ENCODE measurements around the gene EFNA2.

Gene EFNA2

GRCh38 chr19:1249298-1249989 lies 36.2 kb upstream of the EFNA2 start:
- DNase-seq: peak; percentile 98

GRCh38 chr19:1249990-1250436 lies 35.7 kb upstream of the EFNA2 start:
- DNase-seq: no peak

GRCh38 chr19:1250437-1251260 lies 35.0 kb upstream of the EFNA2 start:
- DNase-seq: peak; percentile 82

- peak; percentile 80 for DNase-seq
Observed at GRCh38 chr19:1251330-1252220, 34.1 kb upstream of the EFNA2 start.

- peak; percentile 98 for DNase-seq
Observed at GRCh38 chr19:1252221-1252820, 33.4 kb upstream of the EFNA2 start.

- DNase-seq: peak; percentile 99
Observed at GRCh38 chr19:1252821-1253513, 32.7 kb upstream of the EFNA2 start.

GRCh38 chr19:1253514-1254080 lies 32.1 kb upstream of the EFNA2 start:
- no peak for DNase-seq

GRCh38 chr19:1254081-1254527 lies 31.6 kb upstream of the EFNA2 start:
- no peak for DNase-seq

GRCh38 chr19:1254530-1255185 lies 31.0 kb upstream of the EFNA2 start:
- DNase-seq: no peak

GRCh38 chr19:1255186-1256161 lies 30.2 kb upstream of the EFNA2 start:
- no peak for DNase-seq

GRCh38 chr19:1256646-1257474 lies 28.8 kb upstream of the EFNA2 start:
- no peak for DNase-seq

GRCh38 chr19:1257475-1258162 lies 28.1 kb upstream of the EFNA2 start:
- DNase-seq: no peak

GRCh38 chr19:1258163-1258492 lies 27.5 kb upstream of the EFNA2 start:
- no peak for DNase-seq

- DNase-seq: no peak
Observed at GRCh38 chr19:1258707-1259205, 26.9 kb upstream of the EFNA2 start.

- peak; percentile 70 for DNase-seq
Observed at GRCh38 chr19:1259206-1259875, 26.3 kb upstream of the EFNA2 start.

- no peak for DNase-seq
Observed at GRCh38 chr19:1259876-1260748, 25.6 kb upstream of the EFNA2 start.
